ENCODE data around the gene ZNF778.

DNA sequence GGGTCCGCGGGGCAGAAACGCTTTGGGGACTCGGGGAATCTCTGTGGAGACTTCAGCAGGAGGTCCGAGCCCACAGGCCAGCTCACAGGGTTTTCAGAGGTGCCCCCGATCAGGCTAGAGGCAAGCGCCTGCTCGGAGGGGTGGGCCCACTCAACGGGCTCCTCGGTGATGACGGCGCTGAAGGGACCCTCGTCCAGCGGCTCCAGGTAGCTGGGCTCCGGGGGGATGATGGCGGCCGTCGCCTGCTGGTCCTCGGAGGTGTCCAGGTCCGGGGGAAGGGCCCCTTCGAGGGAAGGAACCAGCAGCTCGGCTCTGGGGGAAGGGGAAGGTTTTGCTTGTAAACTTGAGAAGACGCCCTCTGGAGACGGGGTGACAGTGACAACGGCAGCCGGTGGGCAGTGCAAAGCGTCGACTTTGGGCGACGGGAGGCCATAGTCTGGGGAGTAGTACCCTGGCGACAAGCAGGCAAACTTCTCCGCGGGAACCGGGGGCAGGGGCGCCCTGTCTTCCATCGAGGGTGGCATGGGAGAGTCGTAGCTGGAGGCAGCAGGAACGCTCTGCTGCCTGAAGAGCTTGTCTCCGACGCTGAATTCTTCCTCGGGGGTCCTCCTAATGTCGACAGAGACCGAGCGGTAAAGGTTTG lies 63.2 kb downstream of the ZNF778 start:
- TF ChIP-seq GABPA (IDR thresholded peaks at IDR 0.05; ENCODE audit: low read depth, low read length), result no peak
- no peak for TF ChIP-seq GABPA (CRISPR knock-in tag; IDR thresholded peaks at IDR 0.05; ENCODE audit: low read depth)
- no peak for TF ChIP-seq TCF7L2 (IDR thresholded peaks at IDR 0.05; ENCODE audit: low read depth, low read length)
- TF ChIP-seq, protein P1, sequence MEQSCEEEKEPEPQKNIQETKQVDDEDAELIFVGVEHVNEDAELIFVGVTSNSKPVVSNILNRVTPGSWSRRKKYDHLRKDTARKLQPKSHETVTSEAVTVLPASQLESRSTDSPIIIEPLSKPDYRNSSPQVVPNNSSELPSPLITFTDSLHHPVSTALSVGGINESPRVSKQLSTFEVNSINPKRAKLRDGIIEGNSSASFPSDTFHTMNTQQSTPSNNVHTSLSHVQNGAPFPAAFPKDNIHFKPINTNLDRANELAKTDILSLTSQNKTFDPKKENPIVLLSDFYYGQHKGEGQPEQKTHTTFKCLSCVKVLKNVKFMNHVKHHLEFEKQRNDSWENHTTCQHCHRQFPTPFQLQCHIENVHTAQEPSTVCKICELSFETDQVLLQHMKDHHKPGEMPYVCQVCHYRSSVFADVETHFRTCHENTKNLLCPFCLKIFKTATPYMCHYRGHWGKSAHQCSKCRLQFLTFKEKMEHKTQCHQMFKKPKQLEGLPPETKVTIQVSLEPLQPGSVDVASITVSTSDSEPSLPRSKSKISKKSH (CRISPR knock-in tag; IDR thresholded peaks at IDR 0.05; ENCODE audit: borderline replicate concordance), result no peak
- no peak for TF ChIP-seq FOXK2 (IDR thresholded peaks at IDR 0.05)
- TF ChIP-seq ARNTL (CRISPR knock-in tag; IDR thresholded peaks at IDR 0.05), result no peak
- no peak for TF ChIP-seq PHF8 (CRISPR knock-in tag; IDR thresholded peaks at IDR 0.05)
- TF ChIP-seq SIN3A (IDR thresholded peaks at IDR 0.05; ENCODE audit: borderline replicate concordance, low read depth, low read length), result no peak
- TF ChIP-seq, protein P2, sequence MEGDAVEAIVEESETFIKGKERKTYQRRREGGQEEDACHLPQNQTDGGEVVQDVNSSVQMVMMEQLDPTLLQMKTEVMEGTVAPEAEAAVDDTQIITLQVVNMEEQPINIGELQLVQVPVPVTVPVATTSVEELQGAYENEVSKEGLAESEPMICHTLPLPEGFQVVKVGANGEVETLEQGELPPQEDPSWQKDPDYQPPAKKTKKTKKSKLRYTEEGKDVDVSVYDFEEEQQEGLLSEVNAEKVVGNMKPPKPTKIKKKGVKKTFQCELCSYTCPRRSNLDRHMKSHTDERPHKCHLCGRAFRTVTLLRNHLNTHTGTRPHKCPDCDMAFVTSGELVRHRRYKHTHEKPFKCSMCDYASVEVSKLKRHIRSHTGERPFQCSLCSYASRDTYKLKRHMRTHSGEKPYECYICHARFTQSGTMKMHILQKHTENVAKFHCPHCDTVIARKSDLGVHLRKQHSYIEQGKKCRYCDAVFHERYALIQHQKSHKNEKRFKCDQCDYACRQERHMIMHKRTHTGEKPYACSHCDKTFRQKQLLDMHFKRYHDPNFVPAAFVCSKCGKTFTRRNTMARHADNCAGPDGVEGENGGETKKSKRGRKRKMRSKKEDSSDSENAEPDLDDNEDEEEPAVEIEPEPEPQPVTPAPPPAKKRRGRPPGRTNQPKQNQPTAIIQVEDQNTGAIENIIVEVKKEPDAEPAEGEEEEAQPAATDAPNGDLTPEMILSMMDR (CRISPR knock-in tag; IDR thresholded peaks at IDR 0.05), result no peak
- TF ChIP-seq ZNF232 (CRISPR knock-in tag; IDR thresholded peaks at IDR 0.05; ENCODE audit: borderline replicate concordance), result no peak
- TF ChIP-seq, protein P3, sequence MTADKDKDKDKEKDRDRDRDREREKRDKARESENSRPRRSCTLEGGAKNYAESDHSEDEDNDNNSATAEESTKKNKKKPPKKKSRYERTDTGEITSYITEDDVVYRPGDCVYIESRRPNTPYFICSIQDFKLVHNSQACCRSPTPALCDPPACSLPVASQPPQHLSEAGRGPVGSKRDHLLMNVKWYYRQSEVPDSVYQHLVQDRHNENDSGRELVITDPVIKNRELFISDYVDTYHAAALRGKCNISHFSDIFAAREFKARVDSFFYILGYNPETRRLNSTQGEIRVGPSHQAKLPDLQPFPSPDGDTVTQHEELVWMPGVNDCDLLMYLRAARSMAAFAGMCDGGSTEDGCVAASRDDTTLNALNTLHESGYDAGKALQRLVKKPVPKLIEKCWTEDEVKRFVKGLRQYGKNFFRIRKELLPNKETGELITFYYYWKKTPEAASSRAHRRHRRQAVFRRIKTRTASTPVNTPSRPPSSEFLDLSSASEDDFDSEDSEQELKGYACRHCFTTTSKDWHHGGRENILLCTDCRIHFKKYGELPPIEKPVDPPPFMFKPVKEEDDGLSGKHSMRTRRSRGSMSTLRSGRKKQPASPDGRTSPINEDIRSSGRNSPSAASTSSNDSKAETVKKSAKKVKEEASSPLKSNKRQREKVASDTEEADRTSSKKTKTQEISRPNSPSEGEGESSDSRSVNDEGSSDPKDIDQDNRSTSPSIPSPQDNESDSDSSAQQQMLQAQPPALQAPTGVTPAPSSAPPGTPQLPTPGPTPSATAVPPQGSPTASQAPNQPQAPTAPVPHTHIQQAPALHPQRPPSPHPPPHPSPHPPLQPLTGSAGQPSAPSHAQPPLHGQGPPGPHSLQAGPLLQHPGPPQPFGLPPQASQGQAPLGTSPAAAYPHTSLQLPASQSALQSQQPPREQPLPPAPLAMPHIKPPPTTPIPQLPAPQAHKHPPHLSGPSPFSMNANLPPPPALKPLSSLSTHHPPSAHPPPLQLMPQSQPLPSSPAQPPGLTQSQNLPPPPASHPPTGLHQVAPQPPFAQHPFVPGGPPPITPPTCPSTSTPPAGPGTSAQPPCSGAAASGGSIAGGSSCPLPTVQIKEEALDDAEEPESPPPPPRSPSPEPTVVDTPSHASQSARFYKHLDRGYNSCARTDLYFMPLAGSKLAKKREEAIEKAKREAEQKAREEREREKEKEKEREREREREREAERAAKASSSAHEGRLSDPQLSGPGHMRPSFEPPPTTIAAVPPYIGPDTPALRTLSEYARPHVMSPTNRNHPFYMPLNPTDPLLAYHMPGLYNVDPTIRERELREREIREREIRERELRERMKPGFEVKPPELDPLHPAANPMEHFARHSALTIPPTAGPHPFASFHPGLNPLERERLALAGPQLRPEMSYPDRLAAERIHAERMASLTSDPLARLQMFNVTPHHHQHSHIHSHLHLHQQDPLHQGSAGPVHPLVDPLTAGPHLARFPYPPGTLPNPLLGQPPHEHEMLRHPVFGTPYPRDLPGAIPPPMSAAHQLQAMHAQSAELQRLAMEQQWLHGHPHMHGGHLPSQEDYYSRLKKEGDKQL (CRISPR knock-in tag; IDR thresholded peaks at IDR 0.05; ENCODE audit: low read depth), result no peak

Data from HepG2 (cell line).